Transverse colon (tissue), 4 donors: ENCODE measurements around the gene NACAD. TPM values are rescaled to one million over a fixed set of nuclear protein-coding genes. Genes with fewer than 3 reads are reported as not detected.

ENCODE experiments used
- DNase-seq: peaks from one replicate; pipeline ENCODE4 v3.0.0-alpha.2; 2019
- H3K27ac ChIP-seq, 4 donors: fragments of 200-600 bp; sonication (generic); 2 replicates each; pipeline ENCODE4 v1.5.1; 2016 to 2018; ENCODE audit warnings: inconsistent platforms in 4 of 4
- H3K27me3 ChIP-seq: fragments of 200-600 bp; sonication (generic); 2 replicates; pipeline ENCODE4 v1.5.1; 2017; ENCODE audit warnings: inconsistent platforms
- H3K36me3 ChIP-seq, 4 donors: fragments of 200-600 bp; sonication (generic); 2 replicates each; pipeline ENCODE4 v1.5.1; 2017 to 2019; ENCODE audit warnings: inconsistent platforms in 4 of 4
- H3K4me1 ChIP-seq, 4 donors: fragments of 200-600 bp; sonication (generic); 2 replicates each; pipeline ENCODE4 v1.5.1; 2017 to 2020; ENCODE audit warnings: inconsistent platforms in 4 of 4
- H3K4me3 ChIP-seq, 4 donors: fragments of 200-600 bp; sonication (generic); 1 replicate in 1 of 4; 2 replicates in 3 of 4; pipeline versions ENCODE4 v1.5.1 to v1.6.1; 2017 to 2019; ENCODE audit warnings: inconsistent platforms in 4 of 4
- H3K9me3 ChIP-seq, 2 donors: fragments of 200-600 bp; sonication (generic); 2 replicates each; pipeline ENCODE4 v1.5.1; 2017 to 2019; ENCODE audit warnings: inconsistent platforms in 2 of 2
- CTCF ChIP-seq, 5 experiments: fragments of 200-600 bp in 3 of 5; fragments of 450-650 bp in 2 of 5; sonication (generic) in 3 of 5; IDR thresholded peaks; 1 replicate in 2 of 5; 2 replicates in 3 of 5; pipeline ENCODE4 v1.5.1; 2016 to 2017; ENCODE audit warnings: antibody characterized with exemption in 5 of 5, inconsistent platforms in 3 of 5, mild to moderate bottlenecking in 2 of 5, moderate library complexity in 1 of 5
- EP300 ChIP-seq: sonication (generic); formaldehyde crosslinking; IDR thresholded peaks from one replicate; pipeline ENCODE4 v1.6.1; 2017; ENCODE audit warnings: antibody characterized with exemption, low read depth
- POLR2A ChIP-seq: fragments of 450-650 bp; IDR thresholded peaks from one replicate; pipeline ENCODE4 v1.6.1; 2016; ENCODE audit warnings: antibody characterized with exemption, mild to moderate bottlenecking, moderate library complexity
- POLR2AphosphoS5 ChIP-seq, 3 donors: sonication (generic); formaldehyde crosslinking; IDR thresholded peaks; one replicate each; pipeline ENCODE4 v1.6.1; 2016; ENCODE audit warnings: antibody characterized with exemption in 3 of 3
- WGBS, 2 donors: methylation state at CpG; one replicate each; pipeline ENCODE4 v1.1.5; 2018; ENCODE audit warnings: low coverage in 1 of 2; 5-methylcytosine and 5-hydroxymethylcytosine counted together
- in situ Hi-C, 4 donors: fragments of 200-750 bp; cut with MboI; loops; one replicate each; pipeline versions ENCODE4 v1.15.0 to v1.15.1; 2017; ENCODE audit warnings: low sequenced_read_pairs in 3 of 4, low pct_ligation_motif_present in 1 of 4, low pct_unique_long_range_greater_than_20kb in 1 of 4
- intact Hi-C: fragments of 100-400 bp; cut with DNase I; formaldehyde crosslinking; loops from one replicate; pipeline ENCODE4 v1.15.1; 2023; ENCODE audit warnings: low total_unique reads
- total RNA-seq, 4 donors: library from RNA; depleted of rRNA; stranded (reverse); fragments of >200 nt; gene quantifications; one replicate each; pipeline ENCODE4 v1.1.0, GENCODE V29; 2016

NACAD gene
- total RNA-seq, 4 donors from 2014 or later: 1.1 to 5.2 (median 2.0) TPM

GRCh38 chr7:45070254-45070642 is 18.5 kb downstream of the NACAD start:
- in situ Hi-C loops: no loop called here
- H3K36me3 ChIP-seq: peaks cover 0 to 26% (median 9%) of the 10 kb centered on the region in 4 donors
- intact Hi-C loops: no loop called here

GRCh38 chr7:45069444-45070253 is 19.1 kb downstream of the NACAD start:
- Histone ChIP-seq H3K27ac (no peak overlapping the region), H3K4me1 (peaks cover 0 to 3% (median 0%) of the 10 kb centered on the region in 4 donors), H3K9me3 (no peaks in the 10 kb centered on the region), H3K36me3 (peaks cover 0 to 24% (median 7%) of the 10 kb centered on the region in 4 donors), H3K4me3 (no peak overlapping the region), H3K27me3 (no peaks in the 10 kb centered on the region)
- in situ Hi-C loops: no loop called here
- no peak for TF ChIP-seq POLR2A
- no peak for TF ChIP-seq EP300
- TF ChIP-seq POLR2AphosphoS5 (IDR thresholded peaks at IDR 0.05): no peak
- TF ChIP-seq CTCF (IDR thresholded peaks at IDR 0.05): no peak
- 67 to 93% methylated on average over 1 to 15 of the region's 15 CpGs for WGBS, 2 donors
- no peak for DNase-seq
- intact Hi-C loops: no loop called here

More at GRCh38 chr7:45070254-45070642, 18.5 kb downstream of the NACAD start:
- no peak overlapping the region for H3K4me3 ChIP-seq
- H3K27me3 ChIP-seq: no peaks in the 10 kb centered on the region
- TF ChIP-seq EP300: no peak
- no peak for TF ChIP-seq CTCF (IDR thresholded peaks at IDR 0.05)
- TF ChIP-seq POLR2A: no peak
- no peak for TF ChIP-seq POLR2AphosphoS5 (IDR thresholded peaks at IDR 0.05)
- WGBS, 2 donors: 86% methylated on average over 1 of the region's 1 CpG; no CpG with 5 or more reads in 1 of the 2 donors
- no peaks in the 10 kb centered on the region for H3K9me3 ChIP-seq
- H3K4me1 ChIP-seq: peaks cover 0 to 3% (median 0%) of the 10 kb centered on the region in 4 donors
- DNase-seq: no peak
- no peak overlapping the region for H3K27ac ChIP-seq

DNA sequence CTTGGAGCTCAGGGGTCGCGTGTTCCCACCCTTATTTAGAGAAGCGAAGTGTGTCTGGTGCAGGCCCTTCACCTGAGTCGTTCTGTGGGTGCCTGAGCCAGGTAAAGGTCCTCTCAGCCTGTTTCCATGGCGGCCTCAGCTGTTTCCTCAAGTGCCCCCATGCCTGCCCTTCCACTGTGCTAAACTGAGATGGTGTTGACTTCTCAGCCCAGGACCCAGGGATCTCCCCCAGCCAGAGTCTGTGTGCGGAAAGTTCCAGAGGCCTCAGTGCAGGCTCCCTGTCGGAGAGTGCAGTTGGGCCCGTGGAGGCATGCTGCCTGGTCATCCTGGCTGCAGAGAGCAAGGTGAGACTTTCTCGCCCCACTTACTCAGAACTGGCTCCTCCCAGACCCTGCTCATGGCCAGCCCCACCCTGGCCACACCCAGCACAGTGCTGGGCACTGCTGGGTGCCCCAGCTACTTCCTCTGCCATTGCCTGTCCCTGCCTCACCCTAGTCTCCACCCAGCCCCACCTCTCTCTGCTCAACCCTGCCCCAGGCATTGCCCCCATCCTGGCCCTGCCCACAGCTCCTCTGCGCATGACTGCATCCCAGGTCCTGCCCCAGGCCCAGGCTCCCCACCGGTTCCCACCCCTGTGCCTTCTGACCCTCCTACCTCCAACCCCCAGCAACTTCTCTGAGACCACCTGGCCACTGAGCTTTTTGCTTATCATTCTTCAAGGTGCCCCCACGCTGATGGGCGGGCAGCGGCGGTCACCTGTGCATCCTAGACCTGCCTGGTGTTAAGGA is 20.3 kb downstream of the NACAD start:
- peak; percentile 17 for DNase-seq
- Histone ChIP-seq H3K4me3 (no peak overlapping the region), H3K27ac (no peak overlapping the region), H3K4me1 (peaks cover 0 to 3% (median 0%) of the 10 kb centered on the region in 4 donors), H3K27me3 (no peaks in the 10 kb centered on the region), H3K9me3 (no peaks in the 10 kb centered on the region), H3K36me3 (peaks cover 0 to 30% (median 4%) of the 10 kb centered on the region in 4 donors)
- TF ChIP-seq CTCF (IDR thresholded peaks at IDR 0.05): no peak
- TF ChIP-seq EP300: no peak
- intact Hi-C loops: no loop called here
- WGBS, 2 donors: 91 to 96% methylated on average over 4 to 14 of the region's 15 CpGs
- in situ Hi-C loops: no loop called here

DNA sequence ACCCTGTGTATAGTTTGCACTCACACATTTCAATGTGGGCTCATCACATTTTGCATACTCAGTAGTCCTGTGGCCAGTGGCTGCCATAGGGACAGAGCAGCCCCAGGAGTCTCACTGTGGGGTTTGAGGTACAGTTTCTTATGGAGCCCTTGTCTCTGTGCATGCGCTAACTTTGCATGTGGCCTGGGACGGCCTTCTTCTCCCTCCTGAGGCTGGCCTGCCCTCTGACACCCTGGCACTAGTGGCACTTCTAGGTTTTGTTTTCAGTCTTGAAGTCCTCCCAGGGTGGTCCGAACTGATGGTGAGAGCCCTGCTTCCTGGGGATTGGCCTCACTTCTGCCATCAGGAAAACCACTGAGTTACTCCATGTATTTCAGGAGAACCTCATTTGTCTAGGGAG is 21.2 kb downstream of the NACAD start:
- in situ Hi-C loops: no loop called here
- peaks cover 0 to 30% (median 4%) of the 10 kb centered on the region in 4 donors for H3K36me3 ChIP-seq

More for the DNA sequence above, 21.2 kb downstream of the NACAD start:
- intact Hi-C loops: no loop called here
- H3K4me3 ChIP-seq: no peak overlapping the region
- 96% methylated on average over 3 of the region's 3 CpGs; no CpG with 5 or more reads in 1 of the 2 donors for WGBS, 2 donors
- H3K27ac ChIP-seq: no peak overlapping the region
- H3K4me1 ChIP-seq: peaks cover 0 to 3% (median 0%) of the 10 kb centered on the region in 4 donors
- H3K27me3 ChIP-seq: no peaks in the 10 kb centered on the region
- no peaks in the 10 kb centered on the region for H3K9me3 ChIP-seq
- no peak for TF ChIP-seq POLR2A
- TF ChIP-seq CTCF (IDR thresholded peaks at IDR 0.05): no peak
- no peak for TF ChIP-seq POLR2AphosphoS5 (IDR thresholded peaks at IDR 0.05)
- no peak for TF ChIP-seq EP300
- no peak for DNase-seq
